GM23248 (cell line): ENCODE measurements around the gene MYMK.

Experiments
- EZH2 ChIP-seq: fragments of 200-600 bp; sonication (generic); IDR thresholded peaks from 2 replicates; pipeline ENCODE4 v1.6.1; 2018; ENCODE audit warnings: antibody characterized with exemption, mild to moderate bottlenecking; ENCODE audit not compliant: insufficient read depth, poor library complexity, severe bottlenecking
- EZH2phosphoT487 ChIP-seq: fragments of 200-600 bp; sonication (generic); IDR thresholded peaks from 2 replicates; pipeline ENCODE4 v1.6.1; 2018; ENCODE audit warnings: antibody characterized with exemption, moderate library complexity, mild to moderate bottlenecking, low read depth; ENCODE audit not compliant: insufficient read depth

DNA sequence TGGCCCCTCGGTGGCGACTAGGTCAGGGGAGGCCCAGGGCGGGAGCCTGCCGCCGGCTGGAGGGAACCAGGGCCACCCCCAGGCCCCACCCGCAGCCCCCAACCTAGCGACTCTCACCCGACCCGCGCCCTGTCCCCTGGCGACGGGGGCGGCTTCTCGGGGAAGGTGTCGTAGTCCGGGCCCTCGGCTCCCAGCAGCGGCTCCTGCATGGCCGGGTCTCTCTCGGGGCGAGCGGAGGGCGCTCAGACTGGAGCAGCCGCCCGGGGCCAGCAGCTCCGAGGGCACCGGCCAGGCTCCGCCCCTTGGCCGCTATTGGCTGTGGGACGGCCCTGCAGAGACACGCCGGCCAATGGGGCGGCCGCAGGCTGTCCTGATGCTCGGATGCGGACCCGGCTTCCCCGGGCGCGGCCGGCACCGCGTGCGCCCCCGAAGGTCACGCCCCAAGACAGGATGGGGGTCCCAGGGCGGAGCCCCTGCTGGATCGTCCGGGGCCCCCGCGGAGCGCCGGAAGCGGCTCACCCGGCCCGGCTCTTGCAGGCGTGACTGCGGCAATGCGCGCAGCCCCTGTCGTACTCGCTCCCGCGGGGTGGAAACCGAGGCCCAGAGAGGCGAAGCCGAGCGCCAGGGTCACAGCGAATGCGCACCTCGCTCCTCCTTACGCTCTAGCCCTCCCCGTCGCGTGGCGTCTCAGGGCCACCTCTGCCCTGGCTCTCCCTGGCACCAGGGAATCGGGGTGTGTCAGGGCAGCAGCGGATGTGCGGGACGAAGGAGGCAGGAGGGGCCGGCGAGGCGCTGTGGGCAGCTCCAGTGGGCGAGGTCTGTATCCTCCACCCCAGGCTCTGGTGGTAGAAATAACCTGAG is 45.7 kb downstream of the MYMK start, which contains the start of gene SLC2A6:
- TF ChIP-seq EZH2phosphoT487 (no peak), EZH2 (no peak)
